ENCODE data around the gene NABP1. TPM values are rescaled to one million over a fixed set of nuclear protein-coding genes. Genes with fewer than 3 reads are reported as not detected.

NABP1 gene
- total and polyA plus RNA-seq, 2 experiments from 2014 or later: 1.2 to 5.2 TPM

DNA sequence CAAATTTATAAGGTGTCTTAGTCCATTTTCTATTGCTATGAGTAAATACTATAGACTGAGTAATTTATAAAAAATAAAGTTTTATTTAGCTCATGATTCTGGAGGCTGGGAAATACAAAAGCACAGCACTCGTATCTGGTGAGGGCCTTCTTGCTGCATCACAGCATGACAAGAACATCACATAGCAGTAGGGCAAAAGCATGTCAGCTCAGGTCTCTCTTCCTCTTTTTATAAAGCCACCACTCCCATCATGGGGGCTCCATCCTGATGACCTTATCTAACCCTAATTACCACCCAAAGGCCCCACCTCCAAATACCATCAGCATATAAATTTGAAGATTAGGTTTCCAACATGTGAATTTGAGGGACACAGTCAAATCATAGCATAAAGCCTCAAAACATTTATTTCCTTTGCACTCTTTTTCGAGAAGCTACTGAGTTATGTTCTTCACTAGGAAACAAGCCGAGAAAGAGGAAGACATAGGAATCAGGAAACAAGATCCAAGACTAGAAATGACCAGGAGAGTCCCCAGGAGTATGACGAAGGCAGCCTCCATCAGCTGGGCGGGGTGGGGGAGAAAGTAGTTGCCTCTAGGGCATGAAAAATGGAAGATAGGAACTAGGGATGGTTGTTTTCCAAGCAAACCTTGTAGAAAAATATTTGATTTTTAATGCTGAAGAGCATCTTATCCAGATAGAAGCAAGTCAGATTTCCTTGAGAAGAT is 24.1 kb upstream of the NABP1 start:
- Histone ChIP-seq H3K27me3 (no peaks in the 10 kb centered on the region), H3K9me3 (ENCODE audit: low read depth) (no peaks in the 10 kb centered on the region), H3K36me3 (no peaks in the 10 kb centered on the region), H3K4me1 (ENCODE audit: low read depth) (no peaks in the 10 kb centered on the region), H3K27ac (no peak overlapping the region), H3K4me3 (no peak overlapping the region)
- DNase-seq (ENCODE audit: low read depth in 1 of 2, low spot score in 1 of 2): no peak
- TF ChIP-seq, protein P1, sequence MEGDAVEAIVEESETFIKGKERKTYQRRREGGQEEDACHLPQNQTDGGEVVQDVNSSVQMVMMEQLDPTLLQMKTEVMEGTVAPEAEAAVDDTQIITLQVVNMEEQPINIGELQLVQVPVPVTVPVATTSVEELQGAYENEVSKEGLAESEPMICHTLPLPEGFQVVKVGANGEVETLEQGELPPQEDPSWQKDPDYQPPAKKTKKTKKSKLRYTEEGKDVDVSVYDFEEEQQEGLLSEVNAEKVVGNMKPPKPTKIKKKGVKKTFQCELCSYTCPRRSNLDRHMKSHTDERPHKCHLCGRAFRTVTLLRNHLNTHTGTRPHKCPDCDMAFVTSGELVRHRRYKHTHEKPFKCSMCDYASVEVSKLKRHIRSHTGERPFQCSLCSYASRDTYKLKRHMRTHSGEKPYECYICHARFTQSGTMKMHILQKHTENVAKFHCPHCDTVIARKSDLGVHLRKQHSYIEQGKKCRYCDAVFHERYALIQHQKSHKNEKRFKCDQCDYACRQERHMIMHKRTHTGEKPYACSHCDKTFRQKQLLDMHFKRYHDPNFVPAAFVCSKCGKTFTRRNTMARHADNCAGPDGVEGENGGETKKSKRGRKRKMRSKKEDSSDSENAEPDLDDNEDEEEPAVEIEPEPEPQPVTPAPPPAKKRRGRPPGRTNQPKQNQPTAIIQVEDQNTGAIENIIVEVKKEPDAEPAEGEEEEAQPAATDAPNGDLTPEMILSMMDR (IDR thresholded peaks at IDR 0.05; ENCODE audit: low read depth, low read length): no peak

DNA sequence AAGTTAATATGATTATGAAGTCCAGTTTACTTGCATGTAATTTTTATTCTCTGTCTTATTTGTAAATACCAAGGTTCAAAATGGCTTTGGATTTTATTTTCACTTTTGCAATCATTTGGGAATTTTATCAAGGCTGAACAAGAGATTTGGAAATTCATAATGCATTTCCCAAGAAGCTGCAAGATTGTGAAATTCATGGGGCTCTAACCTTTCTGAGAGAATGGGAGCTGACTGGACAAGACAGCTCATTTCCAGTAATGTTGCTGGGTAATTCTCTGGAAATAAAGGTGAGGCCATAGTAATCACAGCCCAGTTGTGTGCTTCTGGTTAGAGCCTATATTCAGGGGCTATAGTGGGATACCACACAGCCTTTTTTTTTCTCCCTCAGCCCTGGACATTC is 21.5 kb upstream of the NABP1 start:
- peak in 1 of 2 donors; percentile 92 for DNase-seq (ENCODE audit: low read depth in 1 of 2, low spot score in 1 of 2)
- TF ChIP-seq, protein P1 (IDR thresholded peaks at IDR 0.05; ENCODE audit: low read depth, low read length): no peak
- H3K27me3 ChIP-seq: no peaks in the 10 kb centered on the region
- H3K4me1 ChIP-seq (ENCODE audit: low read depth): no peaks in the 10 kb centered on the region
- no peaks in the 10 kb centered on the region for H3K9me3 ChIP-seq (ENCODE audit: low read depth)
- no peak overlapping the region for H3K4me3 ChIP-seq
- H3K27ac ChIP-seq: no peak overlapping the region
- H3K36me3 ChIP-seq: no peaks in the 10 kb centered on the region

DNA sequence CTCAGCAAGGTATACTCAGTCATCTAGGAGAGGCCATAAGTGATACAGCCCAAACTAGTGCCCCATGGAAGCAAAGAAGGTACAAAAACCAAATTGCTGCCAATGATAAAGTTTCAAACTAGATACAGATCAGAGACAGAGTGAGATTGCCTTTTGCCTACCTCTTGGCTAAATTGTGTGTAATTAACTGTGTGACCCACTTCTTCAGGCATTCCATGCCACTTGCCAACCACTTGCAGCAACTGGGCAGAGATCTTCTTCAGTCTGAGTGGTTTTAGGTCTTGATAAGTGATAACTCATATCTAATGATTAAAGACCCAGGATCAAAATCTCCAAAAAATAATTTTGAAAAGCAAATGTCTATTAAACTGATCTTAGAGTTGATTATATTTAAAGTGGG is 21.1 kb upstream of the NABP1 start:
- TF ChIP-seq, protein P1 (IDR thresholded peaks at IDR 0.05; ENCODE audit: low read depth, low read length): no peak
- Histone ChIP-seq H3K27me3 (no peaks in the 10 kb centered on the region), H3K4me3 (no peak overlapping the region), H3K36me3 (no peaks in the 10 kb centered on the region), H3K4me1 (ENCODE audit: low read depth) (no peaks in the 10 kb centered on the region), H3K27ac (no peak overlapping the region), H3K9me3 (ENCODE audit: low read depth) (no peaks in the 10 kb centered on the region)
- no peak for DNase-seq (ENCODE audit: low read depth in 1 of 2, low spot score in 1 of 2)

DNA sequence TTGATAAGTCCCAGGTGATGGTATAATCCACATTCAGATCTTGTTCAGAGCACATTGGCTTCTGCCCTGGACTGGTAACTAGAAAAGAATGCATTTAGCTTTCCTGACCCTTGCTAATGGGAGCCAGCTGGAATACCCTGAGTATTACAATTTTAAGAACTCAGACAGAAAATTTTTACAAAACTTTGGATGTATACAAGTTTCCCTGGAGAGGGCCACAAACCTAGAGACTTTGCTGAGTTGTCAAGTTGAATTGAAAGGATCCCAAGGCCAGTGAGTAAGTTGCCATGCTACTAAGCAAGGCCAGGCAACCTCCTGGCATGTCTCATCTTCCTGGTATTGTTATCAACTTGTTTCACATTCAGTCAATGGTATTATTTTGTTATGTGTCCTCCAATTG is 20.0 kb upstream of the NABP1 start:
- Histone ChIP-seq H3K36me3 (no peaks in the 10 kb centered on the region), H3K27me3 (no peaks in the 10 kb centered on the region), H3K9me3 (ENCODE audit: low read depth) (no peaks in the 10 kb centered on the region), H3K4me1 (ENCODE audit: low read depth) (no peaks in the 10 kb centered on the region), H3K4me3 (no peak overlapping the region), H3K27ac (no peak overlapping the region)
- TF ChIP-seq, protein P1 (IDR thresholded peaks at IDR 0.05; ENCODE audit: low read depth, low read length): no peak
- peak in 1 of 2 donors; percentile 35 for DNase-seq (ENCODE audit: low read depth in 1 of 2, low spot score in 1 of 2)

DNA sequence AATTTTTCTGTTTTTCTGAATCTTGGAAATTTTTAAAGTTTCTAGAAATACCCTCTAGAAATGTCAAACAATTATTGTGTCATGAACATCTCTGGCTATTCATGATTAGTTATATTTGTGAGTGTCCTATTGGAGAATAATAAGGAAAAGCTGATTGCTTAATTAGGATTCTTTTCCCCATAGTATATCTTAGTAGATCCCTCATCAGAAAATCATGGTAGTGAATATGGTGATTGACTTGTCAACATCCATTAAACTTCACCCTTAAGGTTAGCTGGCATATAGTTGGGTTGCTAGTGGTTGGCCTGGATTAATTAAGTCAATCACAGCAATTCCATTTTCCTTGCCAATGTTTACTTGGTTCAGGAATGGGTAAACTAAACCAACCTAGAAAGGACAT is 18.7 kb upstream of the NABP1 start:
- Histone ChIP-seq H3K36me3 (no peaks in the 10 kb centered on the region), H3K27me3 (no peaks in the 10 kb centered on the region), H3K9me3 (ENCODE audit: low read depth) (no peaks in the 10 kb centered on the region), H3K4me1 (ENCODE audit: low read depth) (no peaks in the 10 kb centered on the region), H3K27ac (no peak overlapping the region), H3K4me3 (no peak overlapping the region)
- TF ChIP-seq, protein P1 (IDR thresholded peaks at IDR 0.05; ENCODE audit: low read depth, low read length): no peak
- DNase-seq (ENCODE audit: low read depth in 1 of 2, low spot score in 1 of 2): no peak

Data from cardiac muscle cell (in vitro differentiated cells and primary cell).